ENCODE results near the gene PTGR2.

DNA sequence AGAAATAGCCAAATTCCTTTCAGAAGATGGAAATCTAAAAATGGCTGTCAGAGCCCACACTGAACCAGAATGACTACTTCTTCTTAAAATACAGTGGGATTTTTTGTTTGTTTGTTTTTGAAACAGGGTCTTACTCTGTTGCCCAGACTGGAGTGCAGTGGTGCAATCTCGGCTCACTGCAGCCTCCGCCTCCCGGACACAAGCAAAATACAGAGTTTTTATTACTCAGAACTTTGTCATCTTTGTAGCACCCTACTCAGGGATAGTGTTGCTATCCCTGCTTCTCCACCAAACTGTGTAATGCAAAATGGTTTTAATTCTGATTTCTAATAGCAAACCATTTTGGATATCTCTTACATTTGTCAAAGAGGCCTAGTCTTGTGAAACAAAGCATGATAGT is 51.4 kb downstream of the PTGR2 start:
- TF ChIP-seq, protein P1, sequence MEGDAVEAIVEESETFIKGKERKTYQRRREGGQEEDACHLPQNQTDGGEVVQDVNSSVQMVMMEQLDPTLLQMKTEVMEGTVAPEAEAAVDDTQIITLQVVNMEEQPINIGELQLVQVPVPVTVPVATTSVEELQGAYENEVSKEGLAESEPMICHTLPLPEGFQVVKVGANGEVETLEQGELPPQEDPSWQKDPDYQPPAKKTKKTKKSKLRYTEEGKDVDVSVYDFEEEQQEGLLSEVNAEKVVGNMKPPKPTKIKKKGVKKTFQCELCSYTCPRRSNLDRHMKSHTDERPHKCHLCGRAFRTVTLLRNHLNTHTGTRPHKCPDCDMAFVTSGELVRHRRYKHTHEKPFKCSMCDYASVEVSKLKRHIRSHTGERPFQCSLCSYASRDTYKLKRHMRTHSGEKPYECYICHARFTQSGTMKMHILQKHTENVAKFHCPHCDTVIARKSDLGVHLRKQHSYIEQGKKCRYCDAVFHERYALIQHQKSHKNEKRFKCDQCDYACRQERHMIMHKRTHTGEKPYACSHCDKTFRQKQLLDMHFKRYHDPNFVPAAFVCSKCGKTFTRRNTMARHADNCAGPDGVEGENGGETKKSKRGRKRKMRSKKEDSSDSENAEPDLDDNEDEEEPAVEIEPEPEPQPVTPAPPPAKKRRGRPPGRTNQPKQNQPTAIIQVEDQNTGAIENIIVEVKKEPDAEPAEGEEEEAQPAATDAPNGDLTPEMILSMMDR (IDR thresholded peaks at IDR 0.05 in 8 of 11, conservative IDR thresholded peaks at IDR 0.05 in 3 of 11) = no peak
- TF ChIP-seq POLR2A (IDR thresholded peaks at IDR 0.05) = no peak

All from spleen (tissue), 7 donors.